WTC11 (cell line): ENCODE results near the gene TRIP13. TPM values are rescaled to one million over a fixed set of nuclear protein-coding genes. Genes with fewer than 3 reads are reported as not detected.

Source experiments
- ATAC-seq: fragments of 200-7000 bp; cut with Tn5 transposase; 2 replicates; pipeline ENCODE4 v1.10.0; 2021; ENCODE audit warnings: mild to moderate bottlenecking, moderate library complexity
- CTCF ChIA-PET: fragments of 300-600 bp; sonication (Branson Sonifier 250); formaldehyde crosslinking; loops from one replicate; lab custom pipeline; 2021; ENCODE audit warnings: antibody characterized with exemption; lab: Charles Lee
- POLR2A ChIA-PET: fragments of 350-600 bp; sonication (Branson Sonifier 250); formaldehyde crosslinking; loops from one replicate; lab custom pipeline; 2021; ENCODE audit warnings: antibody characterized with exemption; lab: Charles Lee
- DNase-seq: peaks from one replicate; pipeline ENCODE4 v3.0.0; 2021; ENCODE audit warnings: low spot score
- H3K27ac Mint-ChIP-seq: 2 replicates; pipeline ENCODE4 v1.8.0; 2021; ENCODE audit warnings: mixed read lengths
- H3K27me3 Mint-ChIP-seq: 2 replicates; pipeline ENCODE4 v1.8.0; 2021; ENCODE audit warnings: low read depth, mild to moderate bottlenecking, moderate library complexity, mixed read lengths
- H3K36me3 Mint-ChIP-seq: 2 replicates; pipeline ENCODE4 v1.8.0; 2021; ENCODE audit warnings: mixed read lengths
- H3K4me1 Mint-ChIP-seq: 2 replicates; pipeline ENCODE4 v1.8.0; 2022; ENCODE audit warnings: mixed read lengths
- H3K4me3 Mint-ChIP-seq: 2 replicates; pipeline ENCODE4 v1.8.0; 2021; ENCODE audit warnings: mild to moderate bottlenecking, moderate library complexity, mixed read lengths
- H3K9me3 Mint-ChIP-seq: 2 replicates; pipeline ENCODE4 v1.8.0; 2021; ENCODE audit warnings: mixed read lengths
- ATF6 ChIP-seq: sonication (generic); formaldehyde crosslinking; IDR thresholded peaks from 2 replicates; pipeline ENCODE4 v1.8.1; 2023; ENCODE audit warnings: mild to moderate bottlenecking, missing genetic modification reagents
- CBFB ChIP-seq: sonication (generic); formaldehyde crosslinking; IDR thresholded peaks from 2 replicates; pipeline ENCODE4 v1.8.1; 2022; ENCODE audit warnings: mild to moderate bottlenecking, low read depth, missing genetic modification reagents
- CREM ChIP-seq: sonication (generic); formaldehyde crosslinking; IDR thresholded peaks from 2 replicates; pipeline ENCODE4 v1.8.1; 2022; ENCODE audit warnings: mild to moderate bottlenecking, missing genetic modification reagents, moderate library complexity
- E2F1 ChIP-seq: sonication (generic); formaldehyde crosslinking; IDR thresholded peaks from 2 replicates; pipeline ENCODE4 v1.8.0; 2022; ENCODE audit warnings: mild to moderate bottlenecking, missing genetic modification reagents
- EMX1 ChIP-seq: fragments of 250-450 bp; sonication (Bioruptor Pico); IDR thresholded peaks from 2 replicates; pipeline ENCODE4 v1.8.0; 2021; ENCODE audit warnings: mild to moderate bottlenecking
- IRF1 ChIP-seq: sonication (generic); formaldehyde crosslinking; IDR thresholded peaks from 2 replicates; pipeline ENCODE4 v1.8.0; 2023; ENCODE audit warnings: missing genetic modification reagents
- NFE2L1 ChIP-seq: sonication (generic); formaldehyde crosslinking; IDR thresholded peaks from 2 replicates; pipeline ENCODE4 v1.8.1; 2023; ENCODE audit warnings: missing genetic modification reagents
- NR2C2 ChIP-seq: sonication (generic); formaldehyde crosslinking; IDR thresholded peaks from 2 replicates; pipeline ENCODE4 v1.8.0; 2022; ENCODE audit warnings: mild to moderate bottlenecking, missing genetic modification reagents
- RELA ChIP-seq: sonication (generic); formaldehyde crosslinking; IDR thresholded peaks from 2 replicates; pipeline ENCODE4 v1.8.1; 2022; ENCODE audit warnings: missing genetic modification reagents, mild to moderate bottlenecking, borderline replicate concordance
- SOX15 ChIP-seq: fragments of 250-450 bp; sonication (Bioruptor Pico); IDR thresholded peaks from 2 replicates; pipeline ENCODE4 v1.9.0; 2021; ENCODE audit warnings: mild to moderate bottlenecking
- TEAD4 ChIP-seq: sonication (generic); formaldehyde crosslinking; IDR thresholded peaks from 2 replicates; pipeline ENCODE4 v1.8.0; 2022; ENCODE audit warnings: mild to moderate bottlenecking, missing genetic modification reagents
- ZBTB21 ChIP-seq: sonication (generic); formaldehyde crosslinking; IDR thresholded peaks from 2 replicates; pipeline ENCODE4 v1.8.1; 2023; ENCODE audit warnings: mild to moderate bottlenecking, missing genetic modification reagents, borderline replicate concordance
- ZMAT4 ChIP-seq: fragments of 250-450 bp; sonication (Bioruptor Pico); IDR thresholded peaks from 2 replicates; pipeline ENCODE4 v1.9.0; 2021; ENCODE audit warnings: mild to moderate bottlenecking
- ZNF138 ChIP-seq: sonication (generic); formaldehyde crosslinking; conservative IDR thresholded peaks from 2 replicates; pipeline ENCODE4 v1.8.1; 2022; ENCODE audit warnings: mild to moderate bottlenecking, moderate library complexity, missing genetic modification reagents
- ZNF219 ChIP-seq: sonication (generic); formaldehyde crosslinking; IDR thresholded peaks from 2 replicates; pipeline ENCODE4 v1.8.0; 2023; ENCODE audit warnings: missing genetic modification reagents, mild to moderate bottlenecking, borderline replicate concordance
- ZNF232 ChIP-seq: sonication (generic); formaldehyde crosslinking; IDR thresholded peaks from 2 replicates; pipeline ENCODE4 v1.8.0; 2022; ENCODE audit warnings: mild to moderate bottlenecking, missing genetic modification reagents
- ZNF317 ChIP-seq: sonication (generic); formaldehyde crosslinking; IDR thresholded peaks from 2 replicates; pipeline ENCODE4 v1.8.1; 2023; ENCODE audit warnings: low read depth, mild to moderate bottlenecking, moderate library complexity, missing genetic modification reagents, borderline replicate concordance
- ZNF396 ChIP-seq: fragments of 250-450 bp; sonication (Bioruptor Pico); IDR thresholded peaks from 2 replicates; pipeline ENCODE4 v1.8.0; 2021; ENCODE audit warnings: mild to moderate bottlenecking, moderate library complexity, borderline replicate concordance
- ZNF416 ChIP-seq: fragments of 250-450 bp; sonication (Bioruptor Pico); IDR thresholded peaks from 2 replicates; pipeline ENCODE4 v1.9.0; 2021; ENCODE audit warnings: mild to moderate bottlenecking, inconsistent platforms
- ZNF512 ChIP-seq: sonication (generic); formaldehyde crosslinking; IDR thresholded peaks from 2 replicates; pipeline ENCODE4 v1.8.1; 2022; ENCODE audit warnings: missing genetic modification reagents, borderline replicate concordance
- total RNA-seq: library from RNA; stranded (reverse); gene quantifications from 3 replicates; pipeline ENCODE4 v1.2.3, GENCODE V29; 2021

TRIP13 gene
- total RNA-seq, 1 experiment from 2014 or later = 33.7 TPM

GRCh38 chr5:888638-889035 lies 4.0 kb upstream of the TRIP13 start:
- Mint-ChIP-seq H3K36me3 (peaks cover 76% of the 10 kb centered on the region), H3K4me3 (no peak overlapping the region), H3K9me3 (no peaks in the 10 kb centered on the region)
- POLR2A ChIA-PET = no interaction called here
- CTCF ChIA-PET = no interaction called here
- DNase-seq = no peak
- ATAC-seq = no peak
- TF ChIP-seq IRF1 (CRISPR knock-in tag) (no peak), ZNF138 (CRISPR knock-in tag) (no peak), ZNF416 (no peak), SOX15 (no peak), TEAD4 (CRISPR knock-in tag) (no peak), ZNF512 (CRISPR knock-in tag) (no peak), NR2C2 (CRISPR knock-in tag) (no peak), EMX1 (CRISPR knock-in tag) (no peak), ZNF317 (CRISPR knock-in tag) (no peak), RELA (CRISPR knock-in tag) (no peak), ZNF232 (CRISPR knock-in tag) (no peak), ZBTB21 (no peak), E2F1 (no peak), ZNF396 (CRISPR knock-in tag) (no peak), ZNF219 (no peak), ZMAT4 (CRISPR knock-in tag) (no peak)
- TF ChIP-seq, all 79 proteins: peak for 0
- Mint-ChIP-seq H3K27ac (no peak overlapping the region), H3K27me3 (no peaks in the 10 kb centered on the region), H3K4me1 (peaks cover 14% of the 10 kb centered on the region)

- CTCF ChIA-PET = no interaction called here
- POLR2A ChIA-PET = no interaction called here
- ATAC-seq (no peak), DNase-seq (no peak)
- Mint-ChIP-seq H3K4me3 (no peak overlapping the region), H3K27me3 (no peaks in the 10 kb centered on the region), H3K36me3 (peaks cover 71% of the 10 kb centered on the region), H3K4me1 (peaks cover 19% of the 10 kb centered on the region), H3K27ac (no peak overlapping the region), H3K9me3 (no peaks in the 10 kb centered on the region)
- TF ChIP-seq NFE2L1 (CRISPR knock-in tag) (no peak), CREM (CRISPR knock-in tag) (no peak), CBFB (CRISPR knock-in tag) (no peak), ATF6 (CRISPR knock-in tag) (no peak)
Observed at GRCh38 chr5:889075-889710, 3.5 kb upstream of the TRIP13 start.
